Fibroblast of skin of scalp (primary cell): ENCODE measurements around the gene GATA6.
A peak's percentile ranks its signal among the peaks of the same experiment; 100 is the strongest.
"Not testable (repeated sequence)": the region's sequence is repeated elsewhere in the genome, so short reads cannot be mapped to it uniquely, and the experiment has no call there.

Experiments used
- DNase-seq: peaks from one replicate; pipeline ENCODE4 v3.0.0-alpha.2; 2013

Gene GATA6

GRCh38 chr18:22207021-22207758, 37.8 kb downstream of the GATA6 start:
- no peak for DNase-seq

GRCh38 chr18:22210311-22210754, 40.9 kb downstream of the GATA6 start:
- DNase-seq: no peak

GRCh38 chr18:22211657-22212056, 42.3 kb downstream of the GATA6 start:
- no peak for DNase-seq

GRCh38 chr18:22213333-22213973, 44.1 kb downstream of the GATA6 start:
- no peak for DNase-seq

- DNase-seq: no peak
These were observed 45.5 kb downstream of the GATA6 start for GRCh38 chr18:22214731-22215528.

GRCh38 chr18:22218835-22219234, 49.4 kb downstream of the GATA6 start:
- DNase-seq: no peak

GRCh38 chr18:22219568-22220355, 50.4 kb downstream of the GATA6 start:
- DNase-seq: no peak

GRCh38 chr18:22220585-22220984, 51.2 kb downstream of the GATA6 start:
- DNase-seq: not testable (repeated sequence)

- no peak for DNase-seq
These were observed 52.0 kb downstream of the GATA6 start for GRCh38 chr18:22221350-22221749.

- peak; percentile 55 for DNase-seq
These were observed 54.0 kb downstream of the GATA6 start for GRCh38 chr18:22223254-22223964.

- DNase-seq: no peak
These were observed 54.6 kb downstream of the GATA6 start for GRCh38 chr18:22223965-22224322.

GRCh38 chr18:22224339-22224738, 55.0 kb downstream of the GATA6 start:
- no peak for DNase-seq

GRCh38 chr18:22226801-22227200, 57.4 kb downstream of the GATA6 start:
- no peak for DNase-seq

GRCh38 chr18:22228976-22229375, 59.6 kb downstream of the GATA6 start:
- no peak for DNase-seq

- no peak for DNase-seq
These were observed 60.2 kb downstream of the GATA6 start for GRCh38 chr18:22229456-22230124.

- DNase-seq: peak; percentile 48
These were observed 61.1 kb downstream of the GATA6 start for GRCh38 chr18:22230471-22230945.

GRCh38 chr18:22233266-22233665, 63.9 kb downstream of the GATA6 start:
- DNase-seq: no peak

GRCh38 chr18:22238036-22238435, 68.6 kb downstream of the GATA6 start:
- DNase-seq: no peak

GRCh38 chr18:22238681-22239080, 69.3 kb downstream of the GATA6 start:
- no peak for DNase-seq

- DNase-seq: no peak
These were observed 72.6 kb downstream of the GATA6 start for GRCh38 chr18:22241921-22242361.

GRCh38 chr18:22243513-22243912, 74.1 kb downstream of the GATA6 start:
- no peak for DNase-seq
